ENCODE results near the gene NEURL1. TPM values are rescaled to one million over a fixed set of nuclear protein-coding genes. Genes with fewer than 3 reads are reported as not detected.

The NEURL1 gene
- total RNA-seq, 1 experiment from 2014 or later: 1.7 TPM

GRCh38 chr10:103556383-103557007, 63.0 kb downstream of the NEURL1 start:
- Histone ChIP-seq H3K36me3 (ENCODE audit: low read depth, low read length) (no peaks in the 10 kb centered on the region), H4K20me1 (ENCODE audit: low read length) (no peaks in the 10 kb centered on the region), H3K27ac (ENCODE audit: low read length) (no peak overlapping the region), H3K9me2 (replicated peaks; ENCODE audit: low read length) (no peaks in the 10 kb centered on the region), H3K4me1 (ENCODE audit: insufficient read depth, low read length) (no peaks in the 10 kb centered on the region; the same call in 1 of the 2 replicates), H2AFZ (ENCODE audit: low read length) (no peak overlapping the region), H3K27me3 (ENCODE audit: low read length) (no peaks in the 10 kb centered on the region), H3K4me2 (ENCODE audit: low read length) (no peak overlapping the region), H3K4me3 (ENCODE audit: low read length) (no peak overlapping the region), H3K79me2 (ENCODE audit: low read length) (no peaks in the 10 kb centered on the region), H3K9me3 (ENCODE audit: low read length) (no peaks in the 10 kb centered on the region), H3F3A (ENCODE audit: low read length, unreplicated experiment) (no peaks in the 10 kb centered on the region), H3K9ac (ENCODE audit: low read length) (no peak overlapping the region)
- CTCF ChIA-PET: no interaction called here
- POLR2A ChIA-PET (ENCODE audit: unreplicated experiment): no interaction called here
- DNase-seq: no peak
- BruUV-seq (replicated peaks): no TSS peak
- no peak for ATAC-seq
- intact Hi-C loops (cut with micrococcal nuclease): no loop called here
- TF ChIP-seq EZH2 (IDR thresholded peaks at IDR 0.05; ENCODE audit: low read length, unreplicated experiment): no peak
- TF ChIP-seq EZH2phosphoT487 (IDR thresholded peaks at IDR 0.05; ENCODE audit: borderline replicate concordance, low read length): no peak
- no peak for TF ChIP-seq CTCF (conservative IDR thresholded peaks at IDR 0.05; ENCODE audit: low read depth, low read length)

- Histone ChIP-seq H3K4me3 (ENCODE audit: low read length) (no peak overlapping the region), H3K27me3 (ENCODE audit: low read length) (no peaks in the 10 kb centered on the region), H3K4me2 (ENCODE audit: low read length) (no peak overlapping the region), H3F3A (ENCODE audit: low read length, unreplicated experiment) (no peaks in the 10 kb centered on the region), H3K9me2 (replicated peaks; ENCODE audit: low read length) (no peaks in the 10 kb centered on the region), H3K79me2 (ENCODE audit: low read length) (no peaks in the 10 kb centered on the region), H3K36me3 (ENCODE audit: low read depth, low read length) (no peaks in the 10 kb centered on the region), H4K20me1 (ENCODE audit: low read length) (no peaks in the 10 kb centered on the region), H3K4me1 (ENCODE audit: insufficient read depth, low read length) (no peaks in the 10 kb centered on the region; the same call in 1 of the 2 replicates), H3K27ac (ENCODE audit: low read length) (no peak overlapping the region), H2AFZ (ENCODE audit: low read length) (no peak overlapping the region), H3K9ac (ENCODE audit: low read length) (no peak overlapping the region), H3K9me3 (ENCODE audit: low read length) (no peaks in the 10 kb centered on the region)
- ChIA-PET CTCF (no interaction called here), POLR2A (ENCODE audit: unreplicated experiment) (no interaction called here)
- no peak for DNase-seq
- no TSS peak for BruUV-seq (replicated peaks)
- intact Hi-C loops (cut with micrococcal nuclease): no loop called here
- no peak for ATAC-seq
- no peak for TF ChIP-seq EZH2phosphoT487 (IDR thresholded peaks at IDR 0.05; ENCODE audit: borderline replicate concordance, low read length)
- TF ChIP-seq CTCF (conservative IDR thresholded peaks at IDR 0.05; ENCODE audit: low read depth, low read length): no peak
- no peak for TF ChIP-seq EZH2 (IDR thresholded peaks at IDR 0.05; ENCODE audit: low read length, unreplicated experiment)
Measured at GRCh38 chr10:103557455-103557854, 64.0 kb downstream of the NEURL1 start.

- TF ChIP-seq CTCF (conservative IDR thresholded peaks at IDR 0.05; ENCODE audit: low read depth, low read length): no peak
- Histone ChIP-seq H4K20me1 (ENCODE audit: low read length) (no peaks in the 10 kb centered on the region), H3K9me3 (ENCODE audit: low read length) (no peaks in the 10 kb centered on the region), H3K79me2 (ENCODE audit: low read length) (no peaks in the 10 kb centered on the region), H3K9ac (ENCODE audit: low read length) (no peak overlapping the region), H3K36me3 (ENCODE audit: low read depth, low read length) (no peaks in the 10 kb centered on the region), H2AFZ (ENCODE audit: low read length) (no peak overlapping the region), H3K4me1 (ENCODE audit: insufficient read depth, low read length) (no peaks in the 10 kb centered on the region; the same call in 1 of the 2 replicates), H3K9me2 (replicated peaks; ENCODE audit: low read length) (no peaks in the 10 kb centered on the region), H3K27ac (ENCODE audit: low read length) (no peak overlapping the region), H3K27me3 (ENCODE audit: low read length) (no peaks in the 10 kb centered on the region), H3F3A (ENCODE audit: low read length, unreplicated experiment) (no peaks in the 10 kb centered on the region), H3K4me2 (ENCODE audit: low read length) (no peak overlapping the region), H3K4me3 (ENCODE audit: low read length) (no peak overlapping the region)
- DNase-seq (no peak), ATAC-seq (no peak)
- BruUV-seq (replicated peaks): no TSS peak
- intact Hi-C loops (cut with micrococcal nuclease): no loop called here
- CTCF ChIA-PET: no interaction called here
- POLR2A ChIA-PET (ENCODE audit: unreplicated experiment): no interaction called here
Measured at GRCh38 chr10:103558911-103559310, 65.4 kb downstream of the NEURL1 start.

Data from PC-3 (cell line).